HepG2 (cell line): ENCODE data around the gene R3HCC1L.

Source experiments
- ELF1 ChIP-seq: sonication (generic); formaldehyde crosslinking; IDR thresholded peaks from 2 replicates; pipeline ENCODE4 v1.4.0; 2020; ENCODE audit warnings: missing genetic modification reagents
- GTF3A ChIP-seq: sonication (generic); formaldehyde crosslinking; conservative IDR thresholded peaks from 2 replicates; pipeline ENCODE4 v1.4.0; 2020; ENCODE audit warnings: mild to moderate bottlenecking, missing genetic modification reagents
- MED1 ChIP-seq: sonication (generic); formaldehyde crosslinking; IDR thresholded peaks from 2 replicates; pipeline ENCODE4 v1.4.0; 2020; ENCODE audit warnings: missing genetic modification reagents
- PTBP1 ChIP-seq: fragments of 200-400 bp; formaldehyde crosslinking; IDR thresholded peaks from 2 replicates; pipeline ENCODE4 v1.6.1; 2018; ENCODE audit warnings: low read length, low read depth; ENCODE audit not compliant: poor library complexity, severe bottlenecking
- TAF1 ChIP-seq: sonication (generic); formaldehyde crosslinking; IDR thresholded peaks from 2 replicates; pipeline ENCODE4 v1.4.0; 2020; ENCODE audit warnings: missing genetic modification reagents
- ZNF180 ChIP-seq: sonication (generic); formaldehyde crosslinking; IDR thresholded peaks from 2 replicates; pipeline ENCODE4 v1.4.0; 2020; ENCODE audit warnings: low read depth, missing genetic modification reagents, borderline replicate concordance
- ZNF639 ChIP-seq: conservative IDR thresholded peaks from 2 replicates; pipeline ENCODE4 v1.6.1; 2018; ENCODE audit warnings: missing genetic modification reagents
- ZNF670 ChIP-seq: sonication (generic); formaldehyde crosslinking; IDR thresholded peaks from 2 replicates; pipeline ENCODE4 v1.8.0; 2022; ENCODE audit warnings: mild to moderate bottlenecking, missing genetic modification reagents, borderline replicate concordance

DNA sequence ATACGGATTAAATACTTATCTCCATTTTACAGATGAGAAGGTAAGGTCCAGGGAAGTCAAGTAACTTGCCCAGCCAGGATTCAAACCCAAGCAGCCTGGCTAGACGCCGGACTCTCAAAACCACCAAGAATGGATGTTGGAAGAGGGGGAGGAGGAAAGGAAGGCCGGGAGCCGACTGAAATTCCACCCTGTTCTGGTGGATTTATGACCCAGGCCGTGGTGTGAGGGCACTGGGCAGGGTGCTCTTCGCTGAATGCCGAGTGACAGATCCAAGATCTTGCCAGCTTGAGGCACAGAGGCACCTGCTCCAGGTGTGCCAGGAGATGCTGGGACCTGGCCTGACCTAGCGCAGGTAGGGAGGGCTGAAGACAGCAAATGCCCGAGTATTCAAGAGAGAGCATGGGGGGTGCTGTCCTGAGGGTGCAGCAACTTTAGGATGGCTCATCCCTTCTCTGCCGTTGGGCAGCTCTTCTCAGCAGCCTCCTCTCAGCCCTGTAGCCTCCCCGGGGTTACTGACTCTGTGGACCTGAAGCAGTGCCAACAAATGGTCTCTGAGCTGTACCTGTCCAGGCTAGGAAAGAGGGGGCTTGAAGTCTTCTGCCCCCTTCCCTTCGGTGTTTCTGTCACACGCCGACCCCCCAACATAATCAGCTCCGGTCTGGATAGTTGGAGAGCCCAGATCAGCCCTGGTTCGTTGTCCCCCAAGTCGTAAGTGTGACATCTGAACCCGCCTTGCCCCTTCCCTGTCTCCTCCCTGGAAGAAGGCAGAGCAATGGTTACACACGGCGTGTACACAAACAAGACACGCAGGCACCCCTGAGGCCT lies 132.8 kb downstream of the R3HCC1L start:
- TF ChIP-seq ZNF639 (no peak), MED1 (CRISPR knock-in tag) (no peak; the same call in 1 of the 2 replicates), ELF1 (CRISPR knock-in tag) (no peak), PTBP1 (no peak), ZNF180 (CRISPR knock-in tag) (no peak), TAF1 (no peak), GTF3A (CRISPR knock-in tag) (no peak), ZNF670 (CRISPR knock-in tag) (no peak)
